GM21717 (cell line): ENCODE data around the gene VRK1.

Source experiments
- ATAC-seq: cut with Tn5 transposase; IDR thresholded peaks from one replicate; pipeline ENCODE4 v1.9.1; 2021; ENCODE audit warnings: mild to moderate bottlenecking, moderate library complexity; ENCODE audit not compliant: unreplicated experiment

VRK1 gene

DNA sequence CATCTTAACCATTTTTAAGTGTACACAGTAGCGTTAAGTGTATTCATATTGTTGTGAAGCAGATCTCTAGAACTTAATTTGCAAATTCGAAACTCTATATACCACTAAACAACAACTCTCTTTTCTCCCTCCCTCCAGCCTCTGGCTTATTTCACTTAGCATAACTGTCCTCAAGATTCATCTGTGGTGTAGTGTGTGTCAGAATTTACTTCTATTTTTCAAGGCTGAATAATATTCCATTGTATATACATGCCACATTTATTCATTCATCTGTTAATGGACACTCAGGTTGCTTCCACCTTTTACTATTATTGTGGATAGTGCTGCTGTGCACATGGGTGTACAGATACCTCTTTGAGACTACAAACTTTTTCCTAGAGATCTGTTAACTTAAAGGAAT is 26.5 kb downstream of the VRK1 start:
- ATAC-seq = no peak

DNA sequence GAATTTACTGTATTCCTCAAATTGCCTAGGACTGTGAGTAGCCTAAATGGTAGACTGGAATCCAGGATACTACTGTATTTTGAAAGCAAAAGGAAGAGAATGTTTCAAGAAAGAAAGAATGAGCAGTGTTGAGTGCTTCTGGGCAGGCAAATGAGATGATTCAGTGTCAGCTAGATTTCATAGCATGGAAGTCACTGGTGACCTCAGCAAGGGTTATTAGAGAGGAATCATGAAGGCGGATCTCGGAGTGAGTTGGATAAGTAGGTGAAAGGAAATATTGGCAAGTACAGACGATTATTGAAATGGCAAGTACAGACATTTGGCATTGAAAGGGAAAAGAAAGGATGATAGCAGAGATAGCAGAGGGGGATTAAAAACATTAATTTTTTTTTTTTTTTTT is 27.1 kb downstream of the VRK1 start:
- ATAC-seq = no peak

DNA sequence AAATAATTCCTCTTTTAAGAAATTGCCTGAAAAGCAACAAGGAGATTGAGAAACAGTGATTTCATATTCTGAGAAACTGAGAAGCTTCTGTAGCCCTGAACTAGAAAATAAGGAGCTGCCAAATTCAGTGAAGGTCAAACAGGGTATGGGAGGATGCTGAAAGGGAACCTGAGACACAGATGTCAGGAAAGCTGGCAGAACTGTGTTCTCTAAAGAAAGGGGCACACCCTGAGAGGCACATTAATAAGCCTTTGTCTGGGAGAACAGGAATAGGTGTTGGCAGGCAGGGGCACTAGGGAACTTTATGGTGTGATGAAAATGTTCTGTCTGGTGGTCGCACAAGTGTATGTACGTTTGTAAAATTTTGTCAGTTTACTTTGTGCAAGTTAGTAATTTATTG is 29.6 kb downstream of the VRK1 start:
- no peak for ATAC-seq

DNA sequence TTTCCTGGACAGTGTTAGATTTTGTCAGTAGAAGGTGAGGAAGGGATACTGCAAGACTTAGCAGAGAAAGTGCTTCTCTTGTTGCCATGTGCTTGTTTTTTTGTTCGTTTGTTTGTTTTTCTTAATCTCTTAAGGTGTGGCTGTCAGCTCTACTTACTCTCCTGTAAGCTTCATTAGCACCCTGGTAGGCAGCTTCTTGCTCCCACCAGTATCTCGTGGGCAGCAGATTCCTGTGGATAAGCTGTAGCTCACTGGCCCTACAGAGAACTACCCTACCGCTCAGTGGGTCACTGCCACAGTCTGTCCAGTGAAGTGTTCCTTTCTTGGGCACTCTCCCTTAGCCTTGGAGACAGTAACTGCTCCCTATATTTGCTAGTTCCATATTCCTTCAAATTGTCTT is 30.1 kb downstream of the VRK1 start:
- ATAC-seq = no peak

DNA sequence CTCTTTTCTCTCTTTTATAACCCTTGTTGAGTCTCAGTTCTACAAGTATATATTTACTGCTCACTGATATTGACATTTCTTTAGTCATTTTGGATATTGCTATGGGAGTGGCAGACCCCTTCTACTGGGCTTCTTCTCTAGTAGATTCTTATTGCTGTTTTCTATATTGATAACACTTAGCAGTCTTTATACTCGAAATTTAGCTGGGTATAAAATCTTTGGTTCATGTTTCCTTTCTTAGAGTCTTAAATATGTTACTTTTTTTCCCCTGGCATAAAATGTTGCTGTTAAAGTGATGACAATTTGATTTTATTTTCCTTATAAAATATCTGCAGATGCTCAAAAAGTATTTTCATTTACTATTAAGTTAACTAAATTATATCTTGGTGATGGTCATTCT is 32.6 kb downstream of the VRK1 start:
- no peak for ATAC-seq

DNA sequence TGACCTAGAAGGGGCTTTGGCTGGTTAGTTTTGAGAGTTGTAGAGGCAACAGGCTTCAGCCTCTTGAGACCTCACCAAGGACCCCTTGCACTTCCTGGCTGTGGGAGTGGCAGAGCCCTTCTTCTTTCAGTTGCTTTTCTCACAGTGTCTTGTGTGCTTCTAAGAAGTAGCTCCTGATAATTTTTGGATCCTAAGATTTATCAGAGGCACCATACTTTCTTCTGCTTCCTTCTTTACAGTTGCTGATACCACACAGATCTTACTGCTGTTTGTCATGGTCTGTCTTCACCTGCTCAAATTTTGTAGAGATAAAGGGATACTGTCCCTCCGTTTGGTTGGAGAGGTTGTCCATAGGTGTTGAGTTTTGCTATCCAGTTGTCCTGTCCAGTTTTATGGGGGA is 33.8 kb downstream of the VRK1 start:
- ATAC-seq = no peak

DNA sequence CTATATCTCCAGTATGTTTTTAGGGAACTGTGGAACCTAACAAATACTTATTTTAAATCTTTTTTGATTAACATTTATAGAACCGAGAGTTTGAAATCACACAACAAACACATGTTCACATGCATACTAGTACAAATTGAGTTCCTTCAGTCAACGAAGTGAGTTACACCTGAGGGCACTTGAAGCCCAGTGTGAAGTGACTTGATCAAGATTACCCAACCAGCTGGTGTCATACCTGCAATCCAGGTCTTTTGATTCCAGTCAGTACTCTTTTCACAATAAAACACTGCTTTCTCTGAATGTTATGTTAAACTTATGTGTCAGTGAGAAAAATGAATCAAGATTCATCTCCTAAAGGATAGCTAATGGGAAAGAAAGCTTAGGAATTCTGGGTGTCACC is 35.2 kb downstream of the VRK1 start:
- no peak for ATAC-seq

DNA sequence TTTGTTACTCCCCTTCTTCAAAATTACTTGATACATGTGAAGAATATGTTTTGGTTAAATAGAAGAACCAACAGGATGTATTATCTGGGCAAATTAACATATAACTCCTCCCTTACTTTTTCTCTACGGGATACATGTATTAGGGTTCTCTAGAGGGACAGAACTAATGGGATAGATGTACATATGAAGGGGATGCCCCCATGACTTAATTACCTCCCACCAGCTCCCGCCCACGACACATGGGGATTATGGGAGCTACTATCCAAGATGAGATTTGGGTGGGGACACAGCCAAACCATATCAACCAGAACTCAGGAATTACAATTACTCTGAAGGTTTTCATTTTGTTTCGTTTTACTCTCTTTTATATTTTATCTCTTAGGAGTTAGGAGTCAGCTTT is 41.3 kb downstream of the VRK1 start:
- no peak for ATAC-seq

DNA sequence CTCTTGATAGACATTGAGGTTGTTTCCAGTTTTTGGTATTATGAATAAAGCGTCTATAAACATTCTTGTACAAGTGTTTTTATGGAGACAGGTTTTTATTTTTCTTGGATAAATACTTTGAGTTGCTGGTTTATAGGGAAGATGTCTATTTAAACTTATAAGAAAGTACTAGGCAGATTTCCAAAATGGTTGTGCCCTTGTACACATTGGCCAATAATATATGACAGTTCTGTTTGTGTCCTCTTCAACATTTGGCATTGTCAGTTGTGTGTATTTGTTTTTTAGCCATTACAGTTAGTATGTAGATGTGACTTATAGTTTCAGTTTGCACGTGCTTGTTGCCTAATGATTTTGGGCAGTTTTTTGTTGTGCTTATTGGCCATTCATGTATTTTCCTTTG is 42.1 kb downstream of the VRK1 start:
- ATAC-seq = no peak

DNA sequence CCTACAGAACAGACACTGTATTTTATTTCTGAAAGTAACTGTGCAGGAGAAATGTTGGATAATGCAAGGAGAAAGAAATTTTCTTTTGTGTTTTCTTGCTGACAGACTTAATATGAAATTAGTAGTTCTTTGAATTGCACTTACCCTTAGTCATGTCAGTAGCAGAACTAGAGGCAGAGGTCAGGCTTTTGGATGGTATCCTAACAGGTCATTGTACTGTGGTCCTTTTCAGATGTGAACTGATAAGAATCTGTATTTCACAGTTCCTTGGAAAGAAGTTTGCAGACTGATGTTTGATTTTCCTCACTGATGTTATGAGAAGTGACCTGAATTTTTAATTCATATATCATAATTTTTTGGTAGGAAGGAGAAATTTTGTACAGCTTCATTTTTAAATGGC is 46.0 kb downstream of the VRK1 start:
- ATAC-seq = no peak

DNA sequence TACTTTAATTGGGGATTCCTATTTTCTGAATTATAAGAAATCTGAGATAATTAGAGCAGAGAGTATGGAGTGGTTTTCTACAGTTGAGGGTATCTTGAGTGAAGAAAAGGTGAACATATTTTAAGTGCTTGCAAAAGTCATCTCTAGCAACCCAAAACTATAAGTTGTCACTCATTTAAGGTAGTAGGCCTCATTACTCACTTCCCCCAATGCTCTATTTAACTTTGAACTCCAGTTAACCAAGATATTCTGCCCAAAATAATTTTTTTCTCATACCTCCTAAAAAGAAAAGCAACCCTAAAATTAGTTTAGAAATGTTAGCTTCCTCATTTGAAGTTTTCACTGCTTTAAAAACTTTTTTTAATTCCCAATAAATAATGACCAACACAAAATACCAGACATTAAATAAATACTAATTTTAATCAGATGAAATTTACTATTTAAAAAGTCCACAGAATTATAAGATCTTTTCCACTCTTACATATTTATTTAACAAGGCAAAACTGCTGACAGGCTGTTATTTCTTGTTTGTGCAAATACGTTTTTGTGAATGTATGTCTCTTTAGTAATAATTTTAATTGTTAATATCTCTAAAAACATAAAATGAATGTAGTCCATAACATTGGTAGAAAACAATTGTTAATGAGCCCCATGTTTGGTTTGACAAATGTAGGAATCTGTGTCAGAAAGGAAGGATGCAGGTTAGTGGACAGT is 47.8 kb downstream of the VRK1 start:
- no peak for ATAC-seq

DNA sequence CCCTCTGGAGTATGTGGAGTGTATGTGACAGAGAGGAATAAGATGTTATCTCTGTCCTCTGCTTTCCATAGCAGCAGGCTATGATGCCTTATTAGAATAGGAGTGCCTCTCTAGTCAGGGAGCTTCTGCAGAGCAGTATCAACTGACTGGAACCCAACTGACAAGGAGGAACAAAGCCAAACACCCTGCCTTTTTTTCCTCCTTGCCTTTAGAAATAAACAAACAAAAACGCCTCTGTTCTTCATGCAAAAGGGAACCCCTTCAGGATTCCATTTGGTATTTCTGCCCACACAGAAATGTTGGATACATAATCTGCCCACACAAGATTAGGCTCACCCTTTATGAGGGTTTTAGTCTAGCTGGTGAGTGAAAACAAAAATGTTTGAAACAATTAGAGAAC is 50.3 kb downstream of the VRK1 start:
- no peak for ATAC-seq

DNA sequence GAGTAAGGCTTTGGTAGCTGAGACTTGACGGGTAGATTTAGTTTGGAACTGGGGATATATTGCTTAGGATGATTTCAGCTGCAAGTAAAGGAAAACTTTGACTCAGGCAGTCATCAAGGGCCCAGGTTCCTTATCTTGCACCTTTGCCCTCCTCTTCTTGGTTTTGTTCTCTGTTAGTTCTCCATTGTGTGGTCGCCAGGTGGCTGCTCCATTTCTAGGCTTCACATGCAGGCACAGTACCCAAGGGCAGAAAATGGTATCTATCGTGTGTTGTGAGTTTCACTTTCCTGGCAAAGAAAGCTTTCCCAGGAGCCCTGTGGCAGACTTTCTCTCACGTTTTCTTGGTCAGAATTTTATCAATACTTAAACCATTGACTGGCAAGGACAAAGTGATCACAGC is 50.8 kb downstream of the VRK1 start:
- ATAC-seq = no peak

DNA sequence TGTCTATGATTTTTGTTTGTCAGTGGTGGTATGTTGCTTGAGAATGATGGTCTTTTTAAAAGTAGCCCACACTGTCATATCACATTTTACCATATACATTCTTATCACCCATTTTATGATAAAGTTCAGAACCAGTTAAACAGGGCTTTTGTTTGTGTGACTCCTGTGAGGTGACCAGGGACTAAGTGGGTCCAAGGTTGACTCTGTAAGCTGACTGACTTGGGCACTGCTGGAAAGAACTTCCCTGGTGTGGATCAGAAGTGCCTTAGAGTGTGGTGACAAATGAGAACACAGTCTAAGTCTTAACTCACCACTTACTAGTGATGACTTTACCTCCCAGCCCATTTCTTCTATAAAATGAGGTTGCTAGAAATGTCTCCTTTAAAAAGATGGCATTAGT is 52.6 kb downstream of the VRK1 start:
- ATAC-seq = no peak

DNA sequence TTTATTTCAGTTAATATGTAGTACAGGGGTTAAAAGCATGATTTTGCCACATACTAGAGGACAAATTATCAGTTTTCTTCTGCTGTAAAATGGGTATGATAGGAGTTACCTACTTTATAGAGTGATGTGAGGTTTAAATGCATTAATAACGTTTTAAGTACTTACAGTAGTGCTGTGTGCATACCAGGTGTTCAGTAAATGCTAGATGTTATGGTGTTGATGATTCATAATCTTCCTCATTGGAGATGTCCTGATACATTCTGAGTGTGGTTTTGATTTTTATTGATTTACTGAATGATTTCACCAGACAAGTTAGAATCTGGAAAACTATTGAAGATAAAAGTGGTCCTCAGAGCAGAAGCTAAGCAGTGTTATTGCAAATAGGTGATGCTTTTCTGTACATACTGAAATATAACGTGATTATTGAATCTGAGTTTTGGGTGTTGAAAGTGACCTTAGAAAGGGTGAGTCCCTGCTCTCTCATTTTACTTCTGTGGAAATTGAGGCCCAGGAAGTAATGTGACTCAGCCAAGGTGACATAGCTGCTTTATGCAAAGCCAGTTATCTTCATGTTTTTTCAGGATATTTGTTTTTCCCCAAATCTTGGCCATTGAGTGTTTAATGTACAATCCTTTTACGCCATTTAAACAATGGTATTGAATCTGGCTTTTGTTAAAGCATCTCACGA is 54.7 kb downstream of the VRK1 start:
- ATAC-seq = no peak

DNA sequence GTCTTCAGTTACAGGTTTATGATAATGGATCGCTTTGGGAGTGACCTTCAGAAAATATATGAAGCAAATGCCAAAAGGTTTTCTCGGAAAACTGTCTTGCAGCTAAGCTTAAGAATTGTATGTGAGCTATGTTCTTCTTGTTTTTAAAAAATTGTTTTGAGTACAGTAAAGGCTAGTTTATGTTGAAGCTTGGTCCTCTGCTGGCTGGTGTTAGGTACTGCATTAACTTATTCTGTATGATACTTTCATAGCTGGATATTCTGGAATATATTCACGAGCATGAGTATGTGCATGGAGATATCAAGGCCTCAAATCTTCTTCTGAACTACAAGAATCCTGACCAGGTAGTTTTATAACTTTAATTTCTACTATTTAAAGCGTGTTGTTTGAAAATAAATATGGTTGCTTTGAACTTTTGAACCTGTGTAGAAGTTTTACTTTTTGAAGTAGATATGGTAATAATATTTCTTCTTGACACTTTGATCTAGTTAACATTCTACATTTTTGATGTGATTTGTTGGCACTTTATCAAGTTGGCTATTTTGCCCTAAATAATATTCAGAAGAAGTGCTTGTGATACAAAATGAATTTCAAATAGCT is 55.7 kb downstream of the VRK1 start:
- ATAC-seq = no peak

DNA sequence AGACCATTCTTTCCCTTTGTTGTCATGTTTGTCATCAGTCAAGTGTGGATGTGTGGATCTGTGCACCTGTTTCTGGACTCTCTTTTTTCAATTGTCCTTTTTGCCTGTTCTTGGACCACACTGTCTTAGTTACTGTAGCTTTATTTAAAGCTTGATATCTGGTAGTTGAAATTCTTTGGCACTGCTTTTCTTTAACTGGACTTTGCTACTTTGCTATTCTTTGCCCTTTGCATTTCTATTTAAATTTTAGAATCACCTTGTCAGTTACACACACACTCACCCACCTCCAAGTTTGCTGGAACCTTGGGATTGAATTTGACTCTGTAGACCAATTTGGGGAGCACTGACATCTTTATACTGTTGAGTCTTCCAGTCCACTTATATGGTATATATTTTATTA is 61.5 kb downstream of the VRK1 start:
- ATAC-seq = no peak

DNA sequence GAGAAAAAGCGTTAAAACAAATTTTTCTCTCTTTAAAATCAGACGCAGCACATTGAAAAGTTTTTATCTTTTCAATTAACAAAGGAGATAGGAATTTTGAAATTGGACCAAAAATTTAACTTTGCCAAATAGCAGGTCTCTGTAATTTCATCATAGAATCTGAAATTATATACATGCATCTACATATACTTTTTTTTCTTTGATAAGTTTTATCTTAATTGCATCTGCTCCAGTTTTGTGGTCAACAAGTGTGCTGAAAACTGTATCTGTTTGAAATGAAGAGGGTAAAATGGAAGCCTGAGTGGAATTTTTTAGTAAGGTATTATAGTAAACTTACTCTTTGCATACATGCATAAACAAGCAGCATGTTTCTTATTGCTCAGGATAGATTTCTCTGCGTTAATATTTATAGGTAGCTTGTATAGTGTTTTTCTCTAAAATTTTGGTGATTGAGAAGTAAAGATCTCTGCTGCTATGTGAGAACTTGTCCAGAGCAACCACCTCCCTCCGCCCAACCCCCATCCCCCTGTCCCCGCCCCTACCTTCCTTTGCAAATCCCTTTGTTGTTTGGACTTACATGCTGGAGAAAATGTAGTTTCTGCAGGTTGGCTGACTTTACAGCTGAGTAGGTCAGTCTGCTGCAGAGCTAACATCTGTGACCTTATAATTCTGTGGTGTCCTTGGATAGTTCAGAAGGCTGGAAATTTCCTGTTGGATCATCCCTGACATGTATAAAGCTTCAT is 64.6 kb downstream of the VRK1 start:
- ATAC-seq = no peak

DNA sequence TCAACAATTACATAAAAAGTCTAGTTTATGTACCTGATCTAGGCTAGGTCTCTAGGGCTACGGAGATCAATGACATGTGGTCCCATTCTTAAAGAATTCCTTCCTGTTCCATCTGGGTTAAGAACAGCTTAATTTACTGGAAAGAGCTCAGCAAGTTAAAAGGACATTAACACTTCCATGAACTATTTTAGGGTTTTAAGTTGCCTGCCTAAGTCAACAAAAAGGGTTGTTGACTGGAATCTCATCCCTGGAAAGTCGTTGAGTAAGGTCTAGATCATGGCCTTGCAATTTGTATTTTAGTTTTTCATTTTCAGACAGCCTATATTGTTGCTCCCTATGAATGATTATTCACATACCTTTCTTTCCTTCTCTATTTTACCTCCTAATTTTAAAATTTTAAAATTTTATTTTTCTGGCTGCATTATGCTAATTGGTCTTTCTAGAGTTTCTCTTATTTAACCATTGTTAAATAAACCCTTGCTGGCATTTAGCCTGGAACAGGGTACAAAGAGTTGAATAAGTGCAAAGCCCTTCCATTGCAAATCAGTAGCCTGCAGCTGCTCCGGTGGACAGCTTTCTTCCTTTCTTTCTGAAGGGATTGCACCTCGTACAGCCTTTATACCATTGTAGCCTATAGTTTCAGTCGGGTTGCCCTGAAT is 66.3 kb downstream of the VRK1 start:
- no peak for ATAC-seq

DNA sequence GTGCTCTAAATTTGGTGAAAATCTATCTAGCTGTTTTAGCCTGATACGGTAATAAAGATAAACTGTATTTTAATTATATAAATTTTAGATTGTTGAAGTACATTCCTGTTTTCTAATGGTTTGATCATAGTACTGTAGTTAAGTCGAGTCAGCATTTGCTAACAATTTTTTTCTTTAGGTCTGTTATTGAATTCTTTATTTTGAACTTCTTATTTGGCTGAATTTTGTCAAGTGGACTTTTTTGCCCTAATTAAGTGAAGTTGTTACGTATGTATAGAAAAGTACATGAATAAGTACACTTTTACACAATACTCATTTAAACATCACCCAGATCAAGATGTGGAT is 66.8 kb downstream of the VRK1 start:
- ATAC-seq = no peak

DNA sequence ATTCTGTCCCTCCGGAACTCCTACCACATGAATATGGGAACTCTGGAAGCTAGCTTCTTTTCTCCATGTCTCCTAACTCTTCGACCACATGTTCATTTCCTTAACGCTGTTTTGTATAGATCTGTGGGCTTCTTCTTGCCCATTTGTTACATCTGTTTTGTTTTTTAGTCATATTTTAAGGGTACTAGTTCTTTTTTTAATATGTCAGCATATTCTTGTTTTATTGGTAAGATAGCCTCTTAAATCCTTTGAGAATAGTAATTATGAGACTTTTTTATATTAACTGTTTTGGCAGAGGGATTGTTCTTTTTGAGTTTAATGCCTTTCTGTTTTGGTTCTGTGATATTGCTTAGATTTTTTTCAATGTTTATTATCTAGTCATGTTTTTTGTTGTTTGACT is 70.5 kb downstream of the VRK1 start:
- ATAC-seq = no peak
